Ishikawa (cell line): ENCODE data around the gene MYO1E.

Source experiments
- CEBPB ChIP-seq: IDR thresholded peaks from 2 replicates; pipeline ENCODE4 v1.6.1; 2012
- CREB1 ChIP-seq: IDR thresholded peaks from 2 replicates; pipeline ENCODE4 v1.6.1; 2012; ENCODE audit warnings: low read depth
- EGR1 ChIP-seq: IDR thresholded peaks from 2 replicates; pipeline ENCODE4 v1.6.1; 2012
- EP300 ChIP-seq: IDR thresholded peaks from 2 replicates; pipeline ENCODE4 v1.6.1; 2012; ENCODE audit warnings: borderline replicate concordance
- FOXM1 ChIP-seq: IDR thresholded peaks from 2 replicates; pipeline ENCODE4 v1.6.1; 2012; ENCODE audit warnings: low read depth, borderline replicate concordance
- NFIC ChIP-seq: IDR thresholded peaks from 2 replicates; pipeline ENCODE4 v1.6.1; 2012
- RAD21 ChIP-seq: IDR thresholded peaks from 2 replicates; pipeline ENCODE4 v1.6.1; 2012; ENCODE audit warnings: low read depth
- TAF1 ChIP-seq: IDR thresholded peaks from 2 replicates; pipeline ENCODE4 v1.6.1; 2012; ENCODE audit warnings: low read depth, mild to moderate bottlenecking
- TCF12 ChIP-seq: IDR thresholded peaks from 2 replicates; pipeline ENCODE4 v1.6.1; 2012; ENCODE audit warnings: low read depth
- TEAD4 ChIP-seq: IDR thresholded peaks from 2 replicates; pipeline ENCODE4 v1.6.1; 2012
- YY1 ChIP-seq: IDR thresholded peaks from 2 replicates; pipeline ENCODE4 v1.6.1; 2012; ENCODE audit warnings: low read depth
- ZBTB7A ChIP-seq: IDR thresholded peaks from 2 replicates; pipeline ENCODE4 v1.6.1; 2012; ENCODE audit warnings: low read depth
- TF ChIP-seq, protein P1 (sequence below): IDR thresholded peaks from 2 replicates; pipeline ENCODE4 v1.6.1; 2012; ENCODE audit warnings: low read depth, mild to moderate bottlenecking
- TF ChIP-seq, protein P2 (sequence below): IDR thresholded peaks from 2 replicates; pipeline ENCODE4 v1.6.1; 2012
- TF ChIP-seq, protein P3 (sequence below): IDR thresholded peaks from 2 replicates; pipeline ENCODE4 v1.6.1; 2012

The MYO1E gene

DNA sequence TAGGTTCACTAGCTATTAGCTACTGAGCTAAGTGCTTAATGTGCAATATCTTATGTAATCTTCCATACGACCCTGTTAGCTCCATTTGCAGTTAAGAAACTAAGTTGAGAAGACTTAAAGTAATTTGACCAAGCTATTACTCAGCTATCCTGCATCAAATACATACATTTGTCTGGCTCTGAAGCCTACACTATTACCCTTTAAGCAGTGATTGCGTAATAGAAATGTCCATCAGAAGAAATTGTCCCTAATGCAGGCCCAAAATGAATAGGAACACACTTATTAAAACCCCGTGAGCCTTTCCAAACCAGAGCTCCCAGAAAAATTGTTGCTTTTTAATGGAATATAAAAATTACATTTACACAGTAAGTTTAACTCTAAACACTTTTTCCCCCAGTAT is 5.3 kb upstream of the MYO1E start:
- TF ChIP-seq, protein P1, sequence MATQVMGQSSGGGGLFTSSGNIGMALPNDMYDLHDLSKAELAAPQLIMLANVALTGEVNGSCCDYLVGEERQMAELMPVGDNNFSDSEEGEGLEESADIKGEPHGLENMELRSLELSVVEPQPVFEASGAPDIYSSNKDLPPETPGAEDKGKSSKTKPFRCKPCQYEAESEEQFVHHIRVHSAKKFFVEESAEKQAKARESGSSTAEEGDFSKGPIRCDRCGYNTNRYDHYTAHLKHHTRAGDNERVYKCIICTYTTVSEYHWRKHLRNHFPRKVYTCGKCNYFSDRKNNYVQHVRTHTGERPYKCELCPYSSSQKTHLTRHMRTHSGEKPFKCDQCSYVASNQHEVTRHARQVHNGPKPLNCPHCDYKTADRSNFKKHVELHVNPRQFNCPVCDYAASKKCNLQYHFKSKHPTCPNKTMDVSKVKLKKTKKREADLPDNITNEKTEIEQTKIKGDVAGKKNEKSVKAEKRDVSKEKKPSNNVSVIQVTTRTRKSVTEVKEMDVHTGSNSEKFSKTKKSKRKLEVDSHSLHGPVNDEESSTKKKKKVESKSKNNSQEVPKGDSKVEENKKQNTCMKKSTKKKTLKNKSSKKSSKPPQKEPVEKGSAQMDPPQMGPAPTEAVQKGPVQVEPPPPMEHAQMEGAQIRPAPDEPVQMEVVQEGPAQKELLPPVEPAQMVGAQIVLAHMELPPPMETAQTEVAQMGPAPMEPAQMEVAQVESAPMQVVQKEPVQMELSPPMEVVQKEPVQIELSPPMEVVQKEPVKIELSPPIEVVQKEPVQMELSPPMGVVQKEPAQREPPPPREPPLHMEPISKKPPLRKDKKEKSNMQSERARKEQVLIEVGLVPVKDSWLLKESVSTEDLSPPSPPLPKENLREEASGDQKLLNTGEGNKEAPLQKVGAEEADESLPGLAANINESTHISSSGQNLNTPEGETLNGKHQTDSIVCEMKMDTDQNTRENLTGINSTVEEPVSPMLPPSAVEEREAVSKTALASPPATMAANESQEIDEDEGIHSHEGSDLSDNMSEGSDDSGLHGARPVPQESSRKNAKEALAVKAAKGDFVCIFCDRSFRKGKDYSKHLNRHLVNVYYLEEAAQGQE = no peak
- TF ChIP-seq CEBPB = peak; percentile 96
- no peak for TF ChIP-seq YY1
- no peak for TF ChIP-seq TCF12
- no peak for TF ChIP-seq EGR1
- no peak for TF ChIP-seq EP300
- no peak for TF ChIP-seq TEAD4
- TF ChIP-seq RAD21 = no peak
- no peak for TF ChIP-seq CREB1

DNA sequence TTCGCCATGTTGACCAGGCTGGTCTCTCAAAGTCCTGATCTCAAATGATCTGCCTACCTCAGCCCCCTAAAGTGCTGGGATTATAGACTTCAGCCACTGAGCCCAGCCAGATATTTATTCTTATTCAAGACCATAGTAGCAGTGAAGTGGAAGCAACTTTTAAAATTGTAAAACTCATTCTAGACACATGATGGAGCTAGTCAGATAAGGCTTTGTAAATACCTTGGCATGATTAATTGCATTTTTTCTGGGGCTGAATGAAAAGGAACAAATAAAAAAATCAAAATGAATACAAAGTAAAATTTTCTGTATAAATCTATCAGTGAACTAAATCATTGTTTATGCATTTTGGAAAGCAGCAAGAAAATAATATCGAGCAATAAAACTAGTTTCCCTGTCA is 4.1 kb upstream of the MYO1E start:
- peak; percentile 51 for TF ChIP-seq RAD21
- TF ChIP-seq YY1 = no peak
- TF ChIP-seq, protein P1 = no peak

DNA sequence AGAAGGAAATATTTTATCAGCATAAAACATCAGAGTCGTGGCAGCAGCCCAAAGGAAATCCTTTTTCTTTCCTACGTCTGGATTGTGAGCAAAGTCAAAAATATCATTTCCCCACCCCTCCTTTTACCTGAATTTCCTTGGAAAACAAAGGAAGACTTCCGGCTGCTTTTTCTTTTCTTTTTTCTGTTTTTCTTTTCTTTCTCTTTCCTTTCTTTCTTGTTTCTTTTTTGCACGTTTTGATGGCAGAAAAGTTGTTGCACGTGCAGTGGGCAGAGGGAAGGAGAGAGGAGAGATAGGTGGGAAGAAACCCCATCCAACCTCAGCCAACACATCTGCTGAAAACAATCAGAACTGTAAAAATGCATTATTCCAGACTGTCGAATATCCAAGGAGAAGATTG is 544 bp upstream of the MYO1E start:
- TF ChIP-seq TAF1 (no peak), ZBTB7A (no peak), RAD21 (no peak), CEBPB (no peak), NFIC (no peak), CREB1 (no peak), EP300 (no peak), TEAD4 (no peak)
- TF ChIP-seq, protein P2, sequence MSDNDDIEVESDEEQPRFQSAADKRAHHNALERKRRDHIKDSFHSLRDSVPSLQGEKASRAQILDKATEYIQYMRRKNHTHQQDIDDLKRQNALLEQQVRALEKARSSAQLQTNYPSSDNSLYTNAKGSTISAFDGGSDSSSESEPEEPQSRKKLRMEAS = no peak; the same call in 1 of the 2 replicates

DNA sequence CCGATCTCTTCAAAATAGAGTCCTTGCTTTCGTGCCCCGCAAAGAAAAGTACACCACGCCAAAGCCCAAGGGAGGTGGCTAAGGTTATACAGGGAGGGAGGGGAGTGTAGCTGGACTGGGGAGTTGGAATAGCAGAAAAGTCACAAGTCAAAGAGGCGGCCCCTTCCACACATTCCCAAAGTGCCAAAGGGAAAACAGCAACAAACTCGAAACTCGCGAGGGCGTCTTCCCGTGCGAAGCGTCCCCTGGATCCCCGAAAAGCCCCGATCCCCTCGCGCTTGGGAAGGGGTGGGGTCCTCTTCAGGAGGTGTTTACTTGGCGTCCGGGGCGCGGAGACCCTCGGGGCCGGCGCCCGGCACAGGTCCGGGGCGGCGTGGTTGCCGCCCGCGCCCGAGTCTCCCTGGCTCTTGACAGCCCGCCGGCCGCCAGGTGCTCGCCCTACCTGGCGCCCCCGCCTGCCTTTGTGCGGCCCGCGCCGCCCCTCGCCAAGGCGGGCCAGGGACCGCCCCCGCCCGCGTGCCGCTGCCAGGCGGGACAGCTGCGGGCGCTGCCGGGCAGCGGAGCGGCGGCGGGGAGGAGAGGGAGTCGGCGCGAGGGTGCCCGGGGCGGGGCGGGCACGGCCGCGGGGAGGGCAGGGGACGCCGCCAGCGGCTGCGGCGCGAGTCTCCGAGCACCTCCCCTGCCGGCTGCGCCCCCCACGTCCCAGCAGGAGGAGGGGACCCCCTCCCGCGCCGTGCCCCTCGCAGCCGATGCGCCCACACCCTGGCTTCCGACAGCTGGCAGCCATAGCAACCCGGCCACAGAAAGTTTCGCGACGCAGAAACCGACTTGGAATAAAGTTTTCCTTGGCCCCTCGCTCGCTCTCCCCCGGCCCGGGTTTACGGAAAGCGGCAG is 966 bp downstream of the MYO1E start:
- TF ChIP-seq CEBPB (no peak), TEAD4 (no peak), ZBTB7A (peak; percentile 96), YY1 (peak; percentile 62; the same call in 1 of the 2 replicates), TAF1 (no peak), EGR1 (peak; percentile 32; the same call in 1 of the 2 replicates), TCF12 (no peak), NFIC (no peak), EP300 (no peak)
- TF ChIP-seq, protein P2 = peak; percentile 26; the same call in 1 of the 2 replicates

DNA sequence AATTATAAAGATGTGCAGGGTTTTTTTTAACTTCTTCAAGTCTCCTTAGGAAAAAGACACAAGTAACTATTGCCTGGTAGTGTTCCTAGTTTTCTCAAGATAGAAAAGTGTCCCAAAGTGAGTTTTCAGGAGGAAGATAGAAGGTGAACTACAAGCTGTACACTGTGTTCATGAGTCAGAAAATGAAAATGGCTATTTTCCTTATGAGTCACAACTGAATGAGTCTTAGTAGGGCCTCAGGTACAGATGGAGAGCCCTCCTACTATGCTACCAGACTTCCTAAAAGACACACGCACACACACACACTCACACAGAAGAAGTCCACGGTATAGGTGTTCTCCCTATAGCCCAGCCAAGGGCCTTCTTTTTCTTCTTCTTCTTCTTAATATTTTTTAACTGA is 3.1 kb downstream of the MYO1E start:
- TF ChIP-seq TAF1 = no peak
- no peak for TF ChIP-seq FOXM1
- TF ChIP-seq YY1 = no peak
- no peak for TF ChIP-seq TEAD4
- TF ChIP-seq EP300 = no peak
- TF ChIP-seq RAD21 = no peak
- no peak for TF ChIP-seq NFIC
- no peak for TF ChIP-seq ZBTB7A
- no peak for TF ChIP-seq EGR1
- TF ChIP-seq, protein P1 = no peak
- TF ChIP-seq, protein P3, sequence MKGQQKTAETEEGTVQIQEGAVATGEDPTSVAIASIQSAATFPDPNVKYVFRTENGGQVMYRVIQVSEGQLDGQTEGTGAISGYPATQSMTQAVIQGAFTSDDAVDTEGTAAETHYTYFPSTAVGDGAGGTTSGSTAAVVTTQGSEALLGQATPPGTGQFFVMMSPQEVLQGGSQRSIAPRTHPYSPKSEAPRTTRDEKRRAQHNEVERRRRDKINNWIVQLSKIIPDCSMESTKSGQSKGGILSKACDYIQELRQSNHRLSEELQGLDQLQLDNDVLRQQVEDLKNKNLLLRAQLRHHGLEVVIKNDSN = no peak
- TF ChIP-seq, protein P2 = no peak
- no peak for TF ChIP-seq CREB1
- no peak for TF ChIP-seq TCF12
- TF ChIP-seq CEBPB = no peak
